Activated CD4-positive, alpha-beta T cell treated with anti-CD3 and anti-CD28 coated beads for 24 hours (primary cell): Measurements from ENCODE around the gene NCBP2.
A peak's percentile ranks its signal among the peaks of the same experiment; 100 is the strongest.

ENCODE experiments used
- DNase-seq, 2 donors: peaks; one replicate each; pipeline ENCODE4 v3.0.0-alpha.2; 2020; ENCODE audit warnings: low read depth in 2 of 2

NCBP2 gene

GRCh38 chr3:196941729-196942225, 551 bp downstream of the NCBP2 start:
- DNase-seq: peak; percentile 41 to 51

- DNase-seq: no peak
Observed at GRCh38 chr3:196938576-196938975, 3.8 kb downstream of the NCBP2 start.

- no peak for DNase-seq
Observed at GRCh38 chr3:196938124-196938523, 4.2 kb downstream of the NCBP2 start.

GRCh38 chr3:196936288-196936687, 6.0 kb downstream of the NCBP2 start:
- no peak for DNase-seq

- DNase-seq: no peak
Observed at GRCh38 chr3:196932600-196932999, 9.7 kb downstream of the NCBP2 start.

GRCh38 chr3:196931828-196932587, 10.3 kb downstream of the NCBP2 start:
- DNase-seq: no peak

GRCh38 chr3:196931157-196931556, 11.2 kb downstream of the NCBP2 start:
- no peak for DNase-seq

GRCh38 chr3:196927571-196928453, 14.5 kb downstream of the NCBP2 start:
- no peak for DNase-seq

GRCh38 chr3:196920733-196921132, 21.6 kb downstream of the NCBP2 start:
- DNase-seq: no peak

GRCh38 chr3:196918968-196919367, 23.4 kb downstream of the NCBP2 start:
- DNase-seq: no peak

GRCh38 chr3:196916995-196917394, 25.3 kb downstream of the NCBP2 start:
- DNase-seq: no peak

- DNase-seq: no peak
Observed at GRCh38 chr3:196916221-196916620, 26.1 kb downstream of the NCBP2 start.

GRCh38 chr3:196915375-196915774, 27.0 kb downstream of the NCBP2 start:
- DNase-seq: no peak

GRCh38 chr3:196914866-196915265, 27.5 kb downstream of the NCBP2 start:
- no peak for DNase-seq

- no peak for DNase-seq
Observed at GRCh38 chr3:196903740-196904139, 38.6 kb downstream of the NCBP2 start.

GRCh38 chr3:196902296-196902695, 40.0 kb downstream of the NCBP2 start:
- no peak for DNase-seq

- DNase-seq: no peak
Observed at GRCh38 chr3:196901768-196902167, 40.6 kb downstream of the NCBP2 start.

GRCh38 chr3:196896229-196896628, 46.1 kb downstream of the NCBP2 start:
- no peak for DNase-seq

GRCh38 chr3:196894557-196895295, 47.6 kb downstream of the NCBP2 start:
- DNase-seq: no peak

GRCh38 chr3:196889844-196890708, 52.3 kb downstream of the NCBP2 start:
- DNase-seq: no peak

GRCh38 chr3:196886144-196886543, 56.2 kb downstream of the NCBP2 start:
- no peak for DNase-seq
